ENCODE measurements around the gene ALOX5AP.

- TF ChIP-seq CTCF (IDR thresholded peaks at IDR 0.05) (no peak), POLR2A (IDR thresholded peaks at IDR 0.05) (no peak), POLR2AphosphoS5 (IDR thresholded peaks at IDR 0.05) (no peak)
These were observed 15.8 kb upstream of the ALOX5AP start for GRCh38 chr13:30719525-30719914.

All from upper lobe of left lung (tissue), 4 donors.